Parathyroid adenoma (tissue), 2 donors: ENCODE data around the gene CCS.
"Not testable (repeated sequence)": the region's sequence is repeated elsewhere in the genome, so short reads cannot be mapped to it uniquely, and the experiment has no call there.

Experiments used
- H2AFZ ChIP-seq: fragments of 300-600 bp; sonication (generic); one replicate; pipeline ENCODE4 v1.7.0; 2017; ENCODE audit warnings: antibody characterized with exemption, mild to moderate bottlenecking
- H3K27ac ChIP-seq: fragments of 300-600 bp; sonication (generic); one replicate; pipeline ENCODE4 v1.7.0; 2017
- H3K27me3 ChIP-seq: fragments of 300-600 bp; sonication (generic); one replicate; pipeline ENCODE4 v1.7.0; 2017; ENCODE audit warnings: low read length; ENCODE audit not compliant: control insufficient read depth, insufficient read depth
- H3K36me3 ChIP-seq: fragments of 300-600 bp; sonication (generic); one replicate; pipeline ENCODE4 v1.7.0; 2017; ENCODE audit warnings: low read length; ENCODE audit not compliant: control insufficient read depth, insufficient read depth
- H3K4me1 ChIP-seq: fragments of 300-600 bp; sonication (generic); one replicate; pipeline ENCODE4 v1.7.0; 2017; ENCODE audit warnings: control low read depth
- H3K4me2 ChIP-seq: fragments of 300-600 bp; sonication (generic); one replicate; pipeline ENCODE4 v1.7.0; 2017; ENCODE audit warnings: low read length
- H3K4me3 ChIP-seq: fragments of 300-600 bp; sonication (generic); one replicate; pipeline ENCODE4 v1.7.0; 2017; ENCODE audit warnings: low read depth, low read length
- H3K79me2 ChIP-seq: fragments of 300-600 bp; sonication (generic); one replicate; pipeline ENCODE4 v1.7.0; 2017; ENCODE audit warnings: control low read depth
- H3K9ac ChIP-seq: fragments of 300-600 bp; sonication (generic); one replicate; pipeline ENCODE4 v1.7.0; 2017; ENCODE audit warnings: mild to moderate bottlenecking
- H3K9me3 ChIP-seq: fragments of 300-600 bp; sonication (generic); one replicate; pipeline ENCODE4 v1.7.0; 2017; ENCODE audit warnings: low read length; ENCODE audit not compliant: control insufficient read depth
- CTCF ChIP-seq: fragments of 300-600 bp; sonication (generic); IDR thresholded peaks from one replicate; pipeline ENCODE4 v1.7.0; 2017; ENCODE audit warnings: antibody characterized with exemption, mild to moderate bottlenecking
- donor health status: primary hyperparathyroidism.

Gene CCS

GRCh38 chr11:66638177-66639065, 45.4 kb downstream of the CCS start, which contains the start of gene RBM4:
Gene RBM4, plus strand, starts transcription at chr11:66638703. Its CDS starts 1,009 bp downstream, at chr11:66639712.
- Histone ChIP-seq H3K79me2 (peaks cover 35% of the 10 kb centered on the region), H3K4me2 (peak within 1 kb of the TSS; percentile 89), H2AFZ (peak within 1 kb of the TSS; percentile 68), H3K9me3 (no peaks in the 10 kb centered on the region), H3K36me3 (no peaks in the 10 kb centered on the region), H3K4me1 (peaks cover 8% of the 10 kb centered on the region), H3K4me3 (peak within 1 kb of the TSS; percentile 97), H3K9ac (peak within 1 kb of the TSS; percentile 38), H3K27me3 (no peaks in the 10 kb centered on the region), H3K27ac (peak within 1 kb of the TSS; percentile 87)
- TF ChIP-seq CTCF = no peak

- Histone ChIP-seq H3K36me3 (no peaks in the 10 kb centered on the region), H3K4me1 (peaks cover 8% of the 10 kb centered on the region), H3K79me2 (peaks cover 42% of the 10 kb centered on the region), H3K9ac (peak overlapping the region; percentile 38), H3K27ac (peak overlapping the region; percentile 87), H3K27me3 (no peaks in the 10 kb centered on the region), H3K4me3 (peak overlapping the region; percentile 97), H3K9me3 (no peaks in the 10 kb centered on the region), H3K4me2 (peak overlapping the region; percentile 89), H2AFZ (peak overlapping the region; percentile 43)
- no peak for TF ChIP-seq CTCF
Observed at GRCh38 chr11:66639066-66639813, 46.3 kb downstream of the CCS start.

GRCh38 chr11:66639814-66640340, 46.9 kb downstream of the CCS start:
- H2AFZ ChIP-seq, H3K4me1 ChIP-seq, H3K4me3 ChIP-seq, H3K27ac ChIP-seq, H3K27me3 ChIP-seq, H3K9me3 ChIP-seq, H3K36me3 ChIP-seq, H3K9ac ChIP-seq: not testable (repeated sequence)
- H3K79me2 ChIP-seq = peaks cover 43% of the 10 kb centered on the region
- H3K4me2 ChIP-seq = peak overlapping the region; percentile 89

- Histone ChIP-seq H3K36me3 (no peaks in the 10 kb centered on the region), H3K4me2 (peak overlapping the region; percentile 35), H3K4me3 (peak overlapping the region; percentile 33), H2AFZ (no peak overlapping the region), H3K9me3 (no peaks in the 10 kb centered on the region), H3K9ac (no peak overlapping the region), H3K27me3 (no peaks in the 10 kb centered on the region), H3K79me2 (peaks cover 46% of the 10 kb centered on the region), H3K27ac (no peak overlapping the region), H3K4me1 (peaks cover 8% of the 10 kb centered on the region)
- TF ChIP-seq CTCF = no peak
Observed at GRCh38 chr11:66641834-66642233, 48.8 kb downstream of the CCS start.
